ENCODE results near the gene WNK2.

Gene WNK2

GRCh38 chr9:93194221-93194625, 10.3 kb downstream of the WNK2 start:
- TF ChIP-seq CTCF (IDR thresholded peaks at IDR 0.05; ENCODE audit: low read depth, low read length), result no peak
- Histone ChIP-seq H3K9me3 (no peaks in the 10 kb centered on the region), H3K4me3 (ENCODE audit: low read depth, low read length) (no peak overlapping the region), H3K4me1 (no peaks in the 10 kb centered on the region), H3K27me3 (no peaks in the 10 kb centered on the region), H3K36me3 (no peaks in the 10 kb centered on the region)
- DNase-seq, result no peak

GRCh38 chr9:93194641-93195040, 10.7 kb downstream of the WNK2 start:
- no peaks in the 10 kb centered on the region for H3K36me3 ChIP-seq
- no peak overlapping the region for H3K4me3 ChIP-seq (ENCODE audit: low read depth, low read length)
- DNase-seq, result no peak
- no peaks in the 10 kb centered on the region for H3K4me1 ChIP-seq
- H3K9me3 ChIP-seq, result no peaks in the 10 kb centered on the region
- TF ChIP-seq CTCF (IDR thresholded peaks at IDR 0.05; ENCODE audit: low read depth, low read length), result no peak
- no peaks in the 10 kb centered on the region for H3K27me3 ChIP-seq

GRCh38 chr9:93196096-93197055, 12.4 kb downstream of the WNK2 start:
- Histone ChIP-seq H3K4me1 (peaks cover 6% of the 10 kb centered on the region), H3K4me3 (ENCODE audit: low read depth, low read length) (no peak overlapping the region), H3K36me3 (no peaks in the 10 kb centered on the region), H3K27me3 (no peaks in the 10 kb centered on the region), H3K9me3 (no peaks in the 10 kb centered on the region)
- no peak for TF ChIP-seq CTCF (IDR thresholded peaks at IDR 0.05; ENCODE audit: low read depth, low read length)
- no peak for DNase-seq

GRCh38 chr9:93197670-93198069, 13.7 kb downstream of the WNK2 start:
- TF ChIP-seq CTCF (IDR thresholded peaks at IDR 0.05; ENCODE audit: low read depth, low read length), result no peak
- no peak overlapping the region for H3K4me3 ChIP-seq (ENCODE audit: low read depth, low read length)
- no peak for DNase-seq
- peaks cover 15% of the 10 kb centered on the region for H3K4me1 ChIP-seq
- H3K9me3 ChIP-seq, result no peaks in the 10 kb centered on the region
- H3K27me3 ChIP-seq, result no peaks in the 10 kb centered on the region
- H3K36me3 ChIP-seq, result no peaks in the 10 kb centered on the region

GRCh38 chr9:93198117-93198837, 14.3 kb downstream of the WNK2 start:
- Histone ChIP-seq H3K36me3 (no peaks in the 10 kb centered on the region), H3K9me3 (no peaks in the 10 kb centered on the region), H3K27me3 (no peaks in the 10 kb centered on the region), H3K4me3 (ENCODE audit: low read depth, low read length) (no peak overlapping the region), H3K4me1 (peaks cover 15% of the 10 kb centered on the region)
- DNase-seq, result no peak
- no peak for TF ChIP-seq CTCF (IDR thresholded peaks at IDR 0.05; ENCODE audit: low read depth, low read length)
